Measurements from ENCODE around the gene RNLS.

The RNLS gene

GRCh38 chr10:88309365-88309764 lies 273.8 kb downstream of the RNLS start:
- TF ChIP-seq FOXP2 (optimal IDR thresholded peaks at IDR 0.05; ENCODE audit: borderline replicate concordance, extremely low read depth, extremely low read length, insufficient read depth) (no peak), SIN3A (IDR thresholded peaks at IDR 0.05; ENCODE audit: borderline replicate concordance, insufficient read depth, low read length) (no peak), POLR2AphosphoS5 (IDR thresholded peaks at IDR 0.05; ENCODE audit: low read depth, low read length) (no peak), REST (IDR thresholded peaks at IDR 0.05; ENCODE audit: insufficient read depth in 1 of 2, low read depth in 2 of 2, low read length in 2 of 2) (no peak), TAF1 (IDR thresholded peaks at IDR 0.05; ENCODE audit: borderline replicate concordance, insufficient read depth, low read length) (no peak)

DNA sequence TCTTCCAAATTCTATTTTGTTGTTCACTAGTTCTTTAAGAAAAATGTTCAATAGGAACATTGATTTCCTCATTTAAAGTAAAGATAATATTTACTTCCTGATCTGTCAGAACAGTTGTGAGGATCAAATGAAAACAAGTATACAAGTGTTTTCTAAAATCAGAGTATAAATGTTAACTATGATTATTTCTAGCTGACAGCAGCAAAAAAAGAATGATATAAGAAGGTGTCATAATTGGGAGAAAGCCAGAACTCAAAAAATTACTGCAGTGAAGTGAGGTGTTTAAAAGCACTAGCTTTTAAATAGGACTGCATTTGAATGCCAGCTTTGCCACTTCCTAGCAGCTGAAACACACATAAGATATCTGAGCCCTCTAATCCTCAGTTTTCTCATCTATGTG lies 283.3 kb downstream of the RNLS start:
- no peak for TF ChIP-seq FOXP2 (optimal IDR thresholded peaks at IDR 0.05; ENCODE audit: borderline replicate concordance, extremely low read depth, extremely low read length, insufficient read depth)
- no peak for TF ChIP-seq TAF1 (IDR thresholded peaks at IDR 0.05; ENCODE audit: borderline replicate concordance, insufficient read depth, low read length)
- TF ChIP-seq POLR2AphosphoS5 (IDR thresholded peaks at IDR 0.05; ENCODE audit: low read depth, low read length): no peak
- no peak for TF ChIP-seq REST (IDR thresholded peaks at IDR 0.05; ENCODE audit: insufficient read depth in 1 of 2, low read depth in 2 of 2, low read length in 2 of 2)
- TF ChIP-seq SIN3A (IDR thresholded peaks at IDR 0.05; ENCODE audit: borderline replicate concordance, insufficient read depth, low read length): no peak

- TF ChIP-seq SIN3A (IDR thresholded peaks at IDR 0.05; ENCODE audit: borderline replicate concordance, insufficient read depth, low read length): no peak
- no peak for TF ChIP-seq REST (IDR thresholded peaks at IDR 0.05; ENCODE audit: insufficient read depth in 1 of 2, low read depth in 2 of 2, low read length in 2 of 2)
- no peak for TF ChIP-seq POLR2AphosphoS5 (IDR thresholded peaks at IDR 0.05; ENCODE audit: low read depth, low read length)
- no peak for TF ChIP-seq FOXP2 (optimal IDR thresholded peaks at IDR 0.05; ENCODE audit: borderline replicate concordance, extremely low read depth, extremely low read length, insufficient read depth)
Observed at GRCh38 chr10:88297103-88297502, 286.0 kb downstream of the RNLS start.

- TF ChIP-seq SIN3A (IDR thresholded peaks at IDR 0.05; ENCODE audit: borderline replicate concordance, insufficient read depth, low read length) (no peak), REST (IDR thresholded peaks at IDR 0.05; ENCODE audit: insufficient read depth in 1 of 2, low read depth in 2 of 2, low read length in 2 of 2) (no peak), TAF1 (IDR thresholded peaks at IDR 0.05; ENCODE audit: borderline replicate concordance, insufficient read depth, low read length) (no peak), POLR2AphosphoS5 (IDR thresholded peaks at IDR 0.05; ENCODE audit: low read depth, low read length) (no peak), FOXP2 (optimal IDR thresholded peaks at IDR 0.05; ENCODE audit: borderline replicate concordance, extremely low read depth, extremely low read length, insufficient read depth) (no peak)
Observed at GRCh38 chr10:88293651-88294230, 289.4 kb downstream of the RNLS start.

DNA sequence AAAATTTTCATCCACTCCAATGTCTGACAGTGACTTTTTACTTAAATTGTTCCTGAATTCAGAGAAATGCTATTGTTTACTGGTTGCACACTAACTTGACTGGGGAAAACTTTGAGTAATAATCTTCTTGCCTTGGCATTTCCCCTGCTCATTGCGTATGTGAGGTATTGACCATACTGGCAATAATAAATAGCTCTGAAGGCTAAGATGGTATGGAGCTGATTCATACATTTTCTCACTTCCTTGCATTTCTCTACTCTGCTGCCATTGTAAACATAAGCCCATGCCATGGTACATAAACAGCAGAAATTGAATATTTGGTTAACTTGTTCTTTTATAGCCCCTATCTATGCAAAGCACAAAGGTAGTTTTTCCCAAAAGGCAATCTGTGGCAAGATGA lies 290.0 kb downstream of the RNLS start:
- TF ChIP-seq SIN3A (IDR thresholded peaks at IDR 0.05; ENCODE audit: borderline replicate concordance, insufficient read depth, low read length): no peak
- no peak for TF ChIP-seq POLR2AphosphoS5 (IDR thresholded peaks at IDR 0.05; ENCODE audit: low read depth, low read length)
- no peak for TF ChIP-seq TAF1 (IDR thresholded peaks at IDR 0.05; ENCODE audit: borderline replicate concordance, insufficient read depth, low read length)
- TF ChIP-seq REST (IDR thresholded peaks at IDR 0.05; ENCODE audit: insufficient read depth in 1 of 2, low read depth in 2 of 2, low read length in 2 of 2): no peak
- no peak for TF ChIP-seq FOXP2 (optimal IDR thresholded peaks at IDR 0.05; ENCODE audit: borderline replicate concordance, extremely low read depth, extremely low read length, insufficient read depth)

Measured in PFSK-1 (cell line).